T-helper 2 cell treated with Interferon-gamma antibody and Interleukin-4, amounts not matched to agents 5 μg/mL and 100 μg/mL, for 36 hours (primary cell): Measurements from ENCODE around the gene TIMP4.

Experiments
- DNase-seq: peaks from one replicate; pipeline ENCODE4 v3.0.0; 2021; ENCODE audit warnings: low spot score
- H3K27ac Mint-ChIP-seq: one replicate; pipeline ENCODE4 v1.8.0; 2021; ENCODE audit warnings: mild to moderate bottlenecking, mixed read lengths
- H3K27me3 Mint-ChIP-seq: one replicate; pipeline ENCODE4 v1.8.0; 2021; ENCODE audit warnings: low read depth, mixed read lengths
- H3K36me3 Mint-ChIP-seq: one replicate; pipeline ENCODE4 v1.8.0; 2021; ENCODE audit warnings: low read depth, mixed read lengths
- H3K4me1 Mint-ChIP-seq: one replicate; pipeline ENCODE4 v1.8.0; 2021; ENCODE audit warnings: low read depth, mixed read lengths
- H3K4me3 Mint-ChIP-seq: one replicate; pipeline ENCODE4 v1.8.0; 2022; ENCODE audit warnings: mild to moderate bottlenecking, moderate library complexity, mixed read lengths
- H3K9me3 Mint-ChIP-seq: one replicate; pipeline ENCODE4 v1.8.0; 2021; ENCODE audit warnings: mixed read lengths

TIMP4 gene

DNA sequence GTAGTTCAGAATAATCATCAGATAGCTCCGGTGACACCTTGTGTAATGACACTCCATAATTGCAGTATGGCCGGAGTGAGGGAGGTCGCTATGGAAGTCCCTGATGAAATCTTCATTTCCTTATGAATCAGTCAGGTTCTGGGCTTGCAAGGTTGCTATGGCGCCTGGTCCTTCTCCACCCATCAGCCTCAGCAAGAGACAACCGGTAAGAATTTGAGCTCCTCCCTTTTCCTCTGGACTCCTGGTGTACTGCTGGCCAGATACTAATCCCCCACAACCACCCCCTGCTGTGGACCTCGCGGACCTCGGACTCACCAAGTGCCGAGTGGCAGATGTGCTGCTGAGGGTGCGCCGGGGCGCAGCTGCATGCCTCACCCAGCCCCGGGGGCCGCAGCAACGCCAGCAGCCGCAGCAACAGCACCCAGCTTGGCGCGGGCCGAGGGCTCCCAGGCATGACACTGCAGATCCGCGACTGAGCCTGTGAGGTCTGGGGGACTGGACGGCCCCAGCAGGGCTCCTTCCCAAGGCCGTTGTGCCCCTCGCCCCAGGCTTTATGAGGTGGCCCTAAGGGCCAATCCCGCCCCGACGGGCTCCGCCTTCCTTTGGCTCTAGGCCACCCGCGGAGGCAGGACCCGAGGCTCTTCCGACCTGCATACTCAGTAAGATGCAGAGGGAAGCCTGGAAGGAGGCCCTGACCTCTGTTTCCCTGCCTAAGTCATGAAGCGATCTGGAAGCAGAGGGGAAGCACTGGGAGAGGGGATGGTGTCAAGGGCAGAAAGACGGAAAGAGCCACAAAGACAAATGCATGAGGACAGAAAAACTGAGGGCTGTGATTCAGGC is at the start of gene TIMP4:
Gene TIMP4, minus strand, starts transcription at position 526 of the 840 bp plus-strand sequence. Its CDS starts 72 bp downstream, at position 454.
- Mint-ChIP-seq H3K9me3 (no peaks in the 10 kb centered on the region), H3K36me3 (no peaks in the 10 kb centered on the region), H3K4me1 (peaks cover 3% of the 10 kb centered on the region), H3K27ac (no peak within 1 kb of the TSS), H3K4me3 (no peak within 1 kb of the TSS), H3K27me3 (peaks cover 11% of the 10 kb centered on the region)
- no peak for DNase-seq

DNA sequence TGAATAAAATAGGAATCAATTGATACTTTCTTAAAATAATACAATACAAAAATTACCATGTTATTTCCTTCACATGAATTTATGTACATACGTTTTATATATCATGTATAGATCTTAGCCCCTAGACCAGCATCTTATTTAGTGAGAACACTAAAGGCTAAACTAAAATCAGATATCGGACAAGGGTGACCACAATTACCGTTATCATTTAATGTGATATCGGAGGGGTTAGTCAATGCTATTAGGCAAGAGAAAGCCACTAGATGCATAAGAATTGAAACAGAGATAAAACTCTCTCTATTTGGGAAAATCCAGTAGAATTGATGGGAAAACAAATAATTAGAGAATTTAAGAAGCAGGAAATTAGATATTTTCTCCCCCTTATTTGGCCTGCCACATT is 46.5 kb upstream of the TIMP4 start:
- H3K4me3 Mint-ChIP-seq: no peak overlapping the region
- no peaks in the 10 kb centered on the region for H3K4me1 Mint-ChIP-seq
- H3K27ac Mint-ChIP-seq: no peak overlapping the region
- H3K27me3 Mint-ChIP-seq: peaks cover 2% of the 10 kb centered on the region
- peaks cover 3% of the 10 kb centered on the region for H3K9me3 Mint-ChIP-seq
- DNase-seq: no peak
- H3K36me3 Mint-ChIP-seq: peaks cover 2% of the 10 kb centered on the region

DNA sequence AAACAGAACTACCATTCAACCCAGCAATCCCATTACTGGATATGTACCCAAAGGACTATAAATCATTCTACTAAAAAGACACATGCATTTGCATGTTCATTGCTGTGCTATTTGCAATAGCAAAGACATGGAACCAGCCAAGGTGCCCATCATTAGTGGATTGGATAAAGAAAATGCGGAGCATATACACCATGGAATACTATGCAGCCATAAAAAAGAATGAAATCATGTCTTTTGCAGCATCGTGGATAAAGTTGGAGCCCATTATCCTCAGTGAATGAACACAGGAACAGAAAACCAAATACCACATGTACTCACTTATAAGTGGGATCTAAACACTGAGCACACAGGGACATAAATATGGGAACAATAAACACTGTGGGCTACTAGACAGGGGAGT is 43.1 kb upstream of the TIMP4 start:
- Mint-ChIP-seq H3K36me3 (no peaks in the 10 kb centered on the region), H3K9me3 (no peaks in the 10 kb centered on the region), H3K27me3 (no peaks in the 10 kb centered on the region), H3K4me1 (peaks cover 7% of the 10 kb centered on the region), H3K27ac (no peak overlapping the region), H3K4me3 (no peak overlapping the region)
- no peak for DNase-seq

DNA sequence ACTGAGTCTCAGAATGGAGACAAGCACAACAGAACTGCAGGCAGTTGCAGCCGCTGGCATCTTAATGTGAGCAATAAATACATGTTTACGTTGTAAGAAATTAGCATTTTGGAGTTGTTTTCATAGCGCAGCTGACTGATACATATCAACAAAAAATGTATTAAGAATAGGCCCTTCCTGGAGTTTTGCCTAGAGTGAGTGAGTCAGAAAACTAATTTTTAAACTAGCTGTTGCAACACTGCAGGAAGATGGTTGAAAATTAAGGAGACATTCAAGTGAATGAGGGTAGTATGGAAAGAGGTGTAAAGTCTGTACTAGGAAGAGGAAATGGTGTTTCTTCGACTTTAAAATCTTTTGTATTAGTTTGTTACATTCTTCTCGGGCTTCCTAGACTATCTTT is 39.6 kb upstream of the TIMP4 start:
- Mint-ChIP-seq H3K4me3 (no peak overlapping the region), H3K36me3 (no peaks in the 10 kb centered on the region), H3K4me1 (peaks cover 29% of the 10 kb centered on the region), H3K27me3 (no peaks in the 10 kb centered on the region), H3K9me3 (no peaks in the 10 kb centered on the region), H3K27ac (no peak overlapping the region)
- no peak for DNase-seq

DNA sequence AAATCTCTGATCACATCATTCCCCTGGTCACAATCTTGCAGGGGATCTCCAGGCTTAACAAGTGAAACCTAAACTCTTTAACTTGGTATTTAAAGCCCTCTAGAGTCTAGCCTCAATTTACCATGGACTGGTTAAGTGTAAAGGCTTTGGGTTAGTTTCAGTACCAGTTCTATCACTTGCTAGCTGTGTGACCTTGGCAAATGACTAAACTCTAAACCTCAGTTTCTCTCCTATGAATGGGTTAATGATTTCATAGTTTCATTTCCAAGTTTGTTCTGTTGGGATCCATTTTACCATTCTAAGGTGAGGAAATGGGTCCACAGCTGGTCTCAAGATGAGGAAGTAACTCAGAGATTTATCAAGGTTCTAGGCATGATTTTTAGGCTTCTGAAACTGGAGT is 38.8 kb upstream of the TIMP4 start:
- Mint-ChIP-seq H3K4me1 (peaks cover 34% of the 10 kb centered on the region), H3K4me3 (no peak overlapping the region)
- DNase-seq: no peak

DNA sequence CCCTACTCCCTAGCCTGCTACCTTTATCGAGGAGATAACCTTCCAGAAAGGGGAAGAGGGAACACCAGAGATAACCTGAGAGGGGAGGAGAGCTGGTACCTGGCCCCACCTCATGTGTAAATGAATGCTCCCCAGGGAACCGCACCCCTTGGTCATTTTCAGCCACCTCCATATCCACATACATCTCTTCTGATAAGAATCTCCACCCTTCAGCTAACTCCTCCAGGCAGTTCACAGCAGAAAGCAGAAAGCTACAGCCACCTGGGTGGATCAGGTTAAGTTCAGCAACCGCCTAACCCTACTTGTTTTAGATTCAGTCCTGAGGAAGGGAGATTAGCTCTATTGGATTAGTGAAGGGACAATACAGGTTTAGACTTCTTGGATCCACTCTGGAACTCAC is 38.0 kb upstream of the TIMP4 start:
- no peak for DNase-seq
- H3K27me3 Mint-ChIP-seq: no peaks in the 10 kb centered on the region
- H3K4me1 Mint-ChIP-seq: peaks cover 39% of the 10 kb centered on the region
- H3K4me3 Mint-ChIP-seq: no peak overlapping the region
- H3K9me3 Mint-ChIP-seq: no peaks in the 10 kb centered on the region
- H3K27ac Mint-ChIP-seq: no peak overlapping the region
- no peaks in the 10 kb centered on the region for H3K36me3 Mint-ChIP-seq

More for the DNA sequence above, 38.8 kb upstream of the TIMP4 start:
- H3K27me3 Mint-ChIP-seq: no peaks in the 10 kb centered on the region
- no peaks in the 10 kb centered on the region for H3K36me3 Mint-ChIP-seq
- no peaks in the 10 kb centered on the region for H3K9me3 Mint-ChIP-seq
- H3K27ac Mint-ChIP-seq: no peak overlapping the region

DNA sequence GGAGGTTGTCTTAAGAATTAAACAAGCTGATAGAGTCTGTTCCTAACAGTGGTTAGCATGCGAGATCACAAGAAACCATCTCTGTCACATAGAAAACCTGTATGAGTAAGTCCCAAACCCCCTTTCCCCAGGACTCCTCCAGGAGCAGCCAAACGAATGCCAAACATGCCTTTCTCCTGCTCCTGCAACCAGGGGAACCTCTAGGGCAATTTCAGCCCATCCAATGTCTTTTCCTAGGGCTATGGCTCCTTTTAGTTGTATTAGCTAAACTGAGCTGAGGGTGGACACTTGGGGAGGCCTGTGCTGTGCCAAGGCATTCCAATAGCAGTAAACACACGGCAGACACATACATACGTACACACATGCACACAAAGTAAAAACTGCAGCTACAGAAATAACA is 36.5 kb upstream of the TIMP4 start:
- Mint-ChIP-seq H3K9me3 (no peaks in the 10 kb centered on the region), H3K27ac (no peak overlapping the region), H3K4me3 (no peak overlapping the region), H3K27me3 (no peaks in the 10 kb centered on the region), H3K36me3 (no peaks in the 10 kb centered on the region), H3K4me1 (peaks cover 39% of the 10 kb centered on the region)
- DNase-seq: no peak

DNA sequence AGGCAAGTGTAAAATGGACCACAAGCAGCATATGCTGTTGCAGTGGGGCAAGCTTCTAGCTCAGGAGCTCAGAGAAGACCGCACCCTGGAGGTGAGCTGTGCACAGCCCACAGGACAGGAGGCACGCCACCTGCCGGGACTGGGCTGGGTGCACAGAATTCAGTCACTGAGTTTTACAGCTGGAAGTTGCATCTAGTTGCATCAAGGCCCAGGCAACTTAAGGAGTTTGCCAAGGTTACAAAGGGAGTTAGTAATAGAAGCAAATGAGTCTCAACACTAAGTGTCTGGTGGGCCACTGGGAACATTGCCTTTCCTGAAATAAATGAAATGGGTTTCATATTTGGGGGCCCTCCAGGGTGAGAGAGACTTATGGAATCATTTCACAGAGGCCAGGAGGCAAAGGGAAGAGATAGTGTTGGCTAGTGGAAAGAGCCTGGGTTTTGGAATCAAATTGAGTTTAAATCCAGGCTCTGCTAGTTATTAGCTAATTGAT is 36.0 kb upstream of the TIMP4 start:
- peak overlapping the region; percentile 16 for H3K4me3 Mint-ChIP-seq
- DNase-seq: no peak
- no peaks in the 10 kb centered on the region for H3K9me3 Mint-ChIP-seq
- no peaks in the 10 kb centered on the region for H3K27me3 Mint-ChIP-seq
- H3K27ac Mint-ChIP-seq: peak overlapping the region; percentile 75
- H3K36me3 Mint-ChIP-seq: no peaks in the 10 kb centered on the region
- H3K4me1 Mint-ChIP-seq: peaks cover 39% of the 10 kb centered on the region

DNA sequence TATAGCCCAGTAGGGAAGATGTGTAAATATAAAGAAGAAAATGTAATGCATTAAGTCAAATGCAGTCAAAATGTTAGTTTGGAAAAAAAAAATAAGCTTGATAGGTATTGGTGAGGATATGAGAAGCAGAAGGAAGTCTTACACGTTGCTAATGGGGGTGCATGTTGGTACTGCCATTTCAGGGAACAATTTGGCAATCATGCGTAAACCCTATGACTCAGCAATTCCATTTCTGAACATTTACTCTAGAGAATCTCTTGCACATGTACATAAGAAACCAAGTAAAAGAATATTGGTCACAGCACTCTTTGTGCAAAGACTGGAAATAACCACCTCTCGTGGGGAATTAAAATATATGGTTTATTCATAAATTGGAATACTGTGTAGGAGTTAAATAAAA is 35.5 kb upstream of the TIMP4 start:
- DNase-seq: peak; percentile 42
- Mint-ChIP-seq H3K27ac (peak overlapping the region; percentile 75), H3K9me3 (no peaks in the 10 kb centered on the region), H3K27me3 (no peaks in the 10 kb centered on the region), H3K4me3 (peak overlapping the region; percentile 16), H3K36me3 (no peaks in the 10 kb centered on the region), H3K4me1 (peaks cover 39% of the 10 kb centered on the region)

DNA sequence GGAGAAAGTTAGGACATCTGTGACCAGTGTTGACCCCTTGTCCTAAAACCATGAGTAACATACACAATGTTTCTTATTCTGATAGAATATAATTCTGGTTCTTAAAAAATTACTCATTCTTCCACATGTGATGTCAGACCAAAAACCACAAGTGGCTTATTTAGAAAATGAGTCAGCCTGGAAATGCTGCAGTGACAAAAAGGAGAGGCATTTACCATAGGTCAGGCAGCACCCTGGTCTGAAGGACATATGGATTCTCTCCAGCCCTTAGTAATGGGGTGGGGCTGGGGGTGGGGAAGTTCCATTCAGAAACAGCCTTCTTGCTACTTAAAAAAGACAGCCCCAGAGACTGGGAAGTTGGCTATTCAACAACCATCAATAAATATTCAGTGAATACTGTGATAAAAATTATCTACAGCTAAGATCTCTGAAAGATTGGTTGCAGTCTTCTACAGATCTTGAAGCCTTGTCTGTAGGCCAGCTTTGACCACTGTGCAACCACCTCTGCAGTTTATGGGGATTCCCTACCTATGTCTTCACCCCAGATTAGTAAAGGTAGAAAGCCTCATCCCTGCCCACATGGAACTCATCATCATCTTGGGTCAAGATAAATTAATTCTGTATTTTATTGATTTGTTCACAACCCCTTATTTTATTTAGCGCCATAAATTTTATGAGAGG is 34.9 kb upstream of the TIMP4 start:
- Mint-ChIP-seq H3K27ac (peak overlapping the region; percentile 75), H3K27me3 (no peaks in the 10 kb centered on the region), H3K36me3 (no peaks in the 10 kb centered on the region), H3K9me3 (no peaks in the 10 kb centered on the region), H3K4me3 (peak overlapping the region; percentile 16), H3K4me1 (peaks cover 40% of the 10 kb centered on the region)
- DNase-seq: peak; percentile 73

DNA sequence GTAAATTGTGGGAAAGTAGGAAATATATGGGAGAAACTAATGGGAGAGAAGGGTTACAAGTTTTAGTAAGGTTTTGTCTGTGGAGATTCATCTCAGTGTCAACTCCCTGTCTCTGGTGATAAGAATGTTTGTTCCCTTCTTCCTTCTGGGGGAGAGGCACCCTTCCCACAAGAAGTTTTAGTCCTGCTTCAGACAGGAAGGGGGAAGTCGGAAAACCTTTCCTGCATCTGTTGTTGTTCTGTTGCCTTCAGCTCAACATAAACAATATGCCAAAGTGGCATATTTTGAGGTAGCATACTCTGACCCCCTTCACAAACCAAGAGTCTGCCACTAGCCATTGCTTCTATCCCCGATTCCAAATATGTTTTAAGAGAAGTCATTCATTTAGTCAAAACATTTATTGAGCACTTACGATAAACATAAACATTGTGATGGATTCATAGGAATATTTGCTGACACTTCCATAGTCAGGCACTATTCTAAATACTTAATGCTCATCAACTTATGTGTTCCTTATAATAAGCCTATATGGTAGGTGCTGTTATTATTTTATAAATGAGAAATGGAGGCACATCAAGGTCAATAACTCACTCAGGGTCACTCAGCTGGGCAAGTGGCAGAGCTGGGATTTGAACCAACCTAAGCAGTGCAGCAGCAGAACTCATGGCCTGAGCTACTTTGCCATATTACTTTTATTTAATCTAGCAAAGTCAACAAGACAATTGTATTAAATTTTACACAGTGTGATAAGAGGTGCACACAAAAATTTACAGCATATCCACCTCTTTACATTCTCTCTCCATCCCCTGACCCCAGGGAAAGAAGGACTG is 34.2 kb upstream of the TIMP4 start:
- no peak overlapping the region for H3K27ac Mint-ChIP-seq
- H3K9me3 Mint-ChIP-seq: no peaks in the 10 kb centered on the region
- no peak for DNase-seq
- H3K4me3 Mint-ChIP-seq: no peak overlapping the region
- no peaks in the 10 kb centered on the region for H3K36me3 Mint-ChIP-seq
- no peaks in the 10 kb centered on the region for H3K27me3 Mint-ChIP-seq
- H3K4me1 Mint-ChIP-seq: peaks cover 46% of the 10 kb centered on the region

DNA sequence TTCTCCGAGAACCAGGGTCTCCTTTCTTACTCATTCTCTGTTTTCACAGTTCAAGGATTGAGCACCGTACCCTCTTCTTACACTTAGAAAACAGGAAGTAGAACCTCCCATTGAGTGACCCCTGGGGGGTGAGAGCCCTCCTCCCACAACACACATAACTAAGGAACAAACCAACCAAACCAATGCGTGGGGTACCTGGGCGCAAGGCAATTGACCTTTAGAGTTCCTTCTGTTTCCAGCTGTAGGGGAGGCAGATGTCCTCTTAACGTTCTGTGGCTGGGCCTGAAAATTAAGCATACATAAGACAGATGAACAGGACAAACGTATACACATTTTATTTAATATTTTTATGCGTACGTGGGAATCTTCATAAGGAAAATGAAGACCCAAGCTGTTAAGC is 33.5 kb upstream of the TIMP4 start:
- no peak for DNase-seq
- H3K4me3 Mint-ChIP-seq: no peak overlapping the region
- no peaks in the 10 kb centered on the region for H3K36me3 Mint-ChIP-seq
- no peaks in the 10 kb centered on the region for H3K27me3 Mint-ChIP-seq
- H3K4me1 Mint-ChIP-seq: peaks cover 48% of the 10 kb centered on the region
- no peaks in the 10 kb centered on the region for H3K9me3 Mint-ChIP-seq
- H3K27ac Mint-ChIP-seq: peak overlapping the region; percentile 27

DNA sequence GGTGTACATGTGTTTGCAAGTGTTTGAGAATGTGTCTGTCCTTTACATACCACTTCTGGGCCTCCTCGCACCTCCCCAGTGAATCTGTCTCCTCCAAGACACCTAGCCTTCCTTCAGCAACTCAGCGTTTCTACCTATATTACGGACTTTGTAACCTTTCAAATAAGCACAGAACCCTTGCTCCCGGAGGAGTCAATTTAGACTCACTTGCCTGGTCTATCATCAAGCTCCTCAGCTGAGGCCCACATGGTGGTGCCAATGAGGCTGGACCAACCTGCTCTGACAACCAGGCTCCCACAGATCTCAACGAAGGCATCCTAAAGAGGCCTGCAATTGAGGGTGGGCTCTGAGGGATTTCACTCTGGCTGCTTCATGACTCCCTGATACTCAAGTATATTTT is 32.8 kb upstream of the TIMP4 start:
- peaks cover 42% of the 10 kb centered on the region for H3K4me1 Mint-ChIP-seq
- no peaks in the 10 kb centered on the region for H3K36me3 Mint-ChIP-seq
- H3K9me3 Mint-ChIP-seq: no peaks in the 10 kb centered on the region

DNA sequence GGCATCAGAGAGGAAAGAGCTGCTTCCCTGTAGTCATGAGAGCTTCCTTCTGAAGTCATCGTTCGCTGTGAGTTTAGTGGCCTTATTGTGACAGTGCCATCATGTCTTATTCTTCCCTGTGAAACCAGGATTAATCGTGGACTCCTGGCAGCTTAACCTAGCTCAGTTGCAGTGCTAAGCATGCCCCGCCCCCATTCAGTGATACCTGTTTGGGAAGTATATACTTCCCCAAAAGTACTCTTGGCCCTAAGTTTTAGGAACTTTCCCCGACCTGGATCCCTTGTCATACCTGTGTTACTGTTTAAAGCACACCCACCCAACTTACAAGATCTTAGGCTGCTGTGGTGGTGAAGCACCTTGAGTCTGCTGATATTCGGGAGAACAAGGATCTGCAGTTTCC is 32.1 kb upstream of the TIMP4 start:
- Mint-ChIP-seq H3K4me3 (no peak overlapping the region), H3K4me1 (peaks cover 40% of the 10 kb centered on the region), H3K27me3 (no peaks in the 10 kb centered on the region), H3K9me3 (no peaks in the 10 kb centered on the region), H3K36me3 (no peaks in the 10 kb centered on the region), H3K27ac (no peak overlapping the region)
- DNase-seq: no peak

More for the DNA sequence above, 32.8 kb upstream of the TIMP4 start:
- DNase-seq: no peak
- H3K27me3 Mint-ChIP-seq: no peaks in the 10 kb centered on the region
- H3K4me3 Mint-ChIP-seq: no peak overlapping the region
- no peak overlapping the region for H3K27ac Mint-ChIP-seq
